Measurements from ENCODE around the gene PLPPR3. TPM values are rescaled to one million over a fixed set of nuclear protein-coding genes. Genes with fewer than 3 reads are reported as not detected.
A peak's percentile ranks its signal among the peaks of the same experiment; 100 is the strongest.

PLPPR3 gene
- total RNA-seq, 2 donors from 2014 or later = not detected

DNA sequence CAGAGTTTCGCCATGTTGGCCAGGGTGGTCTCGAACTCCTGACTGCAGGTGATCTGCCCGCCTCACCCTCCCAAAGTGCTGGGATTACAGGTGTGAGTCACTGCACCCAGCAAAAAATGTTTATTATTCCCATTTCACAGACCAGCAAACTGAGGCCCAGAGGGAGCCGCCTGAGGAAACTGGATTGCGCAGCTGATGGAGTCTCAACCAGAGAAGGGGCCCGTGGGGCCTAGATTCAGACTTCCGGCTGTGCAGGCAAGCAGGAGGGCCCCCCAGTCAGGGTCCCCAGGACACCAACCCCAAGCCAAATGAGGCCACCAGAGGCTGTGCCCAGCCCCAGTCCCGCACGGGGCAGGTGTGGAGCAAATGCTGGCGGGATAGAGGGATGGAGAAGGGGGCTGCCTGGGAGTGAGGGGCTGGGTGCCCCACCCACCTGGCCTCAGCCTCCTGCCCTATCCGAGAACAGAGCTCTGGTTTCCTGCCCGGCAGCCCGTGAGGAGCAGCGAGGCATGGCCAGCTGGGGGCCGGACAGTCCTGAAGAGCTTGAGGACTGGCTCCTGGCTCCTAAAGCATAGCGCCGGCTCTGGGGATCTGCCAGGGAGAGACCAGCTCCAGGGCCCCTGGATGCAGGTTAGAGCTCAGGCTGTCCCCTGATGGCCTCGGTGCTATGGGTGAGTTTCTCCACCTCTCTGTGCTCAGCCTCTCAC is 48.9 kb downstream of the PLPPR3 start:
- ATAC-seq (replicated peaks) = no peak
- no peak overlapping the region for H3K4me3 Mint-ChIP-seq
- no peaks in the 10 kb centered on the region for H3K9me3 Mint-ChIP-seq
- no peaks in the 10 kb centered on the region for H3K27me3 Mint-ChIP-seq
- no peaks in the 10 kb centered on the region for H3K4me1 Mint-ChIP-seq
- H3K27ac Mint-ChIP-seq = no peak overlapping the region
- H3K36me3 Mint-ChIP-seq (ENCODE audit: low read depth) = no peaks in the 10 kb centered on the region

DNA sequence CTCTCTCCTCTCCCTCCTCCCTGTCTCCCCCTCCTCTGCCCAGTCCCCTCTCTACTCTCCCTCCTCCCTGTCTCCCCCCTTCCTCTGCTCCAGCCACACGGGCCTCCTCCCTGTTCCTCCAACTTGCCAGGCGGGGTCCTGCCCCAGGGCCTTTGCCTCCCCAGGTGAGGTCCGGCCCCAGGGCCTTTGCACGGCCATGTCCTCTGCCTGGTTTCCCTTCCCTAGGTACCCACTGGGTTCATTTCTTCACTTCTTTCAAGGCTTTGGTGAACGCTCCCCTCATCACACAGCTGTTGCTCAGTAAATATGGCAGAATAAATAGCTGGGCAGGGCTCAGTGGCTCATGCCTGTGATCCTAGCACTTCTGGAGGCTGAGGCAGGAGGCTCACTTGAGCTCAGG is 49.7 kb downstream of the PLPPR3 start:
- H3K9me3 Mint-ChIP-seq = no peaks in the 10 kb centered on the region
- no peak overlapping the region for H3K4me3 Mint-ChIP-seq
- H3K4me1 Mint-ChIP-seq = no peaks in the 10 kb centered on the region
- H3K27ac Mint-ChIP-seq = no peak overlapping the region
- no peaks in the 10 kb centered on the region for H3K36me3 Mint-ChIP-seq (ENCODE audit: low read depth)
- peaks cover 2% of the 10 kb centered on the region for H3K27me3 Mint-ChIP-seq
- no peak for ATAC-seq (replicated peaks)

DNA sequence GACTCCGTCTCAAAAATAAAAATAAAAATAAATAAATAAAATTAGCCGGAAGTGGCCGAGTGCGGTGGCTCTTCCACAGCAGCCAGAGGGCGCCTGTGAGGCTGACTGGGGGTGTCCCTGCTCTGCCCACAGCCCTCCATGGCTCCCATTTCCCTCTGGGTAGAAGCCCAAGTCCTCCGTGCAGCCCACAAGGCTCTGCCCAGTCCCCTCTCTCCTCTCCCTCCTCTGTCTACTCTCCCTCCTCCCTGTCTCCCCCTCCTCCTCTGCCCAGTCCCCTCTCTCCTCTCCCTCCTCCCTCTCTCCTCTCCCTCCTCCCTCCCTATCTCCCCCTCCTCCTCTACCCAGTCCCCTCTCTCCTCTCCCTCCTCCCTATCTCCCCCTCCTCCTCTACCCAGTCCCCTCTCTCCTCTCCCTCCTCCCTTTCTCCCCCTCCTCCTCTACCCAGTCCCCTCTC is 50.4 kb downstream of the PLPPR3 start:
- H3K4me3 Mint-ChIP-seq = no peak overlapping the region
- peaks cover 6% of the 10 kb centered on the region for H3K27me3 Mint-ChIP-seq
- no peaks in the 10 kb centered on the region for H3K9me3 Mint-ChIP-seq
- peak; percentile 72 for ATAC-seq (replicated peaks)
- no peaks in the 10 kb centered on the region for H3K36me3 Mint-ChIP-seq (ENCODE audit: low read depth)
- no peaks in the 10 kb centered on the region for H3K4me1 Mint-ChIP-seq
- no peak overlapping the region for H3K27ac Mint-ChIP-seq

DNA sequence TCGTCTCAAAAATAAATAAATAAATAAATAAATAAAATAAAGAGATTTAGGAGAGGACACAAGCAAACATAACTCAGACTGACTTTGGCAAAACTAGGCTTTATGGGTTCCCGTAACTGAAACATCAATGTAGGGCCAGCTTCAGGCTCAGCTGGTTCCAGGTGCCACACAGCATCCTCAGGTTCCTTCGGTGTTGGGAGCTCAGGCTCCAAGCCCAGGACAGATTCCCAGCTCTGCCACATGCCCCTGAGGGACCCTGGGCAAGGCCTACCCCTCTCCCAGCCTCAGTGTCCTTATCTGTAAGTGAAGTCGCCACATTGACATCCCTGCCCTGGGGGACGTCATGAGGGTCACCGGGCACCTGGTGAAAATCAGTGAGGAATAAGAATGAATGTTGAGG is 52.1 kb downstream of the PLPPR3 start:
- H3K4me3 Mint-ChIP-seq = no peak overlapping the region
- no peaks in the 10 kb centered on the region for H3K9me3 Mint-ChIP-seq
- no peaks in the 10 kb centered on the region for H3K4me1 Mint-ChIP-seq
- no peak overlapping the region for H3K27ac Mint-ChIP-seq
- peaks cover 6% of the 10 kb centered on the region for H3K27me3 Mint-ChIP-seq
- ATAC-seq (replicated peaks) = no peak
- no peaks in the 10 kb centered on the region for H3K36me3 Mint-ChIP-seq (ENCODE audit: low read depth)

DNA sequence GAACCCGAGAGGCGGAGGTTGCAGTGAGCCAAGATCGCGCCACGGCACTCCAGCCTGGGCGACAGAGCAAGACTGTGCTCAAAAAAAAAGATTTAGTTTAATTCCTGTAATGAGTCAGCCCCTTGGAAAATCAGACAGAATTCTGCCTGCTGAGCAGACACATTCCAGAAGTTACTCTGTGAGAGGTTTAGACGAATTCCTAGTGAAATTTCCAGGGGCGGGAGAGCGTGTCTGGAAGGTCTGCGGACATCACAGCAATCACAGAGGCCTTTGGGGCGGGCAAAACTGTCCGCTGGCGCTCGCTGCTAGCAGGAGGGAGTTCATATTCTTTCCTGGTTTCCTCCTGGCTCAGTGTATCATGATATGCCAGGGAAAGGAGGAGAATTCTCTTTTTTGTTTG is 53.3 kb downstream of the PLPPR3 start:
- H3K36me3 Mint-ChIP-seq (ENCODE audit: low read depth) = no peaks in the 10 kb centered on the region
- H3K4me1 Mint-ChIP-seq = no peaks in the 10 kb centered on the region
- H3K4me3 Mint-ChIP-seq = no peak overlapping the region
- ATAC-seq (replicated peaks) = no peak
- no peak overlapping the region for H3K27ac Mint-ChIP-seq
- H3K9me3 Mint-ChIP-seq = no peaks in the 10 kb centered on the region
- peaks cover 6% of the 10 kb centered on the region for H3K27me3 Mint-ChIP-seq

DNA sequence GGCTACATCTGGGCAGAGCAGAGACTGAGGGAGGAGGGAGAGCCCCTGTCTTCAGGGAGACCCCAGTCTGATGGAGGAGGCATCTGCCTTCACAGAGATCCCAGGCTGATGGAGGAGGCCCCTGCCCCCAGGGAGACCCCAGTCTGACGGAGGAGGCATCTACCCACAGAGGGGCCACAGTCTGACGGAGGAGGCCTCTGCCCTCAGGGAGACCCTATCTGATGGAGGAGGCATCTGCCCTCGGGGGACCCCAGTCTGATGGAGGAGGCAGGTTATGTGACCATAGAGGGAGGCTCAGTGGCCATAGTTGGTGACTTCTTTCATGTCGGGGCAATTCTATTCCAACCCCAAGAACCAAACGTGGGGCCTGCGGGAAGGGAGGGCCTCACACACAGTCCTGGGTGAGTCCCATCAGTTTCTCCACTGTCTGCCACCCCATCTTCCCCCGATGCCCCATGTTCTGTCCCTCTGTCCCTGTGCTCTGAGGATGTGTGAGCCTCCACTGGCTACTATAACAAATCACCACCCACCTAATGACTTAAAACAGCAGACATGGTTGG is 56.5 kb downstream of the PLPPR3 start:
- Mint-ChIP-seq H3K9me3 (no peaks in the 10 kb centered on the region), H3K27ac (no peak overlapping the region), H3K36me3 (ENCODE audit: low read depth) (no peaks in the 10 kb centered on the region), H3K4me1 (no peaks in the 10 kb centered on the region), H3K27me3 (peaks cover 6% of the 10 kb centered on the region), H3K4me3 (no peak overlapping the region)
- no peak for ATAC-seq (replicated peaks)

DNA sequence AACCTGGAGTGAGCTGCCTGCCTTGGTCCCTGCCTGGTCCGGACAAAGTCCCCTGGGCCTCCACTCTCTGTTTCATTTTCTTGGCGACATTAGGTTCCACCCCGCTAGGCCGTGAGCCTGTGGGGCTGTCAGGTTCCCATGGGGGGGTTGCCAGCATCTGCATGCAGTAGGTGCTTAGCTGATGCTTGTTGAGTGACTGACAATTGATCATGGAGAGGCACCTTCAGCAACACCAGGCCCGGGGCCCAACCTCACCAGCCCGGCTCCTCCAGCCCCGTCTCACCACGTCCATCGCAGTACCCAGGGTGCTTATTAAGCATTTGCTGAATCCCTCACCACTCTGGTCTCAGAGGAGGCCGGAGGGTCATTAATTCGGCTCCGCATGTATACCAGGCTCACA is 57.5 kb downstream of the PLPPR3 start:
- no peak overlapping the region for H3K4me3 Mint-ChIP-seq
- no peaks in the 10 kb centered on the region for H3K9me3 Mint-ChIP-seq
- no peaks in the 10 kb centered on the region for H3K4me1 Mint-ChIP-seq
- ATAC-seq (replicated peaks) = no peak
- no peaks in the 10 kb centered on the region for H3K36me3 Mint-ChIP-seq (ENCODE audit: low read depth)
- H3K27me3 Mint-ChIP-seq = peaks cover 6% of the 10 kb centered on the region
- no peak overlapping the region for H3K27ac Mint-ChIP-seq

DNA sequence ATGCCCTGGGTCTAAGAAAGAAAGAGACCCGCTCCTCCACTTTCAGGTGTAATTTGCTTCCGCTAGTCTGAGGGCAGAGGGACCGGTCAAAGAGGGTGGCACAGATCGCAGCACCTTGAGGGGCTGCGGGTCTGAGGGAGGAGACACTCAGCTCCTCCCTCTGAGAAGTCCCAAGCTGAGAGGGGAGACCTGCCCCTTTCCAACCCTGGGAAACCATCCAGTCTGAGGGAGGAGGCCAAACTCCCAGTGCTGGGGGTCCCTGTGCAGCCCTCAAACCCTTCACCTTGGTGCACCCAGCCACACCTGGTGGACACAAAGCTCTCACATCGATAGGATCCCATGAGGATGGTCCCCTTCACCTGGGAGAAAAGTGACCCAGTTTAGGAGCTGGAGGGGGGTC is 57.9 kb downstream of the PLPPR3 start:
- peaks cover 6% of the 10 kb centered on the region for H3K27me3 Mint-ChIP-seq
- H3K9me3 Mint-ChIP-seq = no peaks in the 10 kb centered on the region
- no peaks in the 10 kb centered on the region for H3K36me3 Mint-ChIP-seq (ENCODE audit: low read depth)
- H3K27ac Mint-ChIP-seq = no peak overlapping the region
- no peaks in the 10 kb centered on the region for H3K4me1 Mint-ChIP-seq
- H3K4me3 Mint-ChIP-seq = no peak overlapping the region
- ATAC-seq (replicated peaks) = no peak

DNA sequence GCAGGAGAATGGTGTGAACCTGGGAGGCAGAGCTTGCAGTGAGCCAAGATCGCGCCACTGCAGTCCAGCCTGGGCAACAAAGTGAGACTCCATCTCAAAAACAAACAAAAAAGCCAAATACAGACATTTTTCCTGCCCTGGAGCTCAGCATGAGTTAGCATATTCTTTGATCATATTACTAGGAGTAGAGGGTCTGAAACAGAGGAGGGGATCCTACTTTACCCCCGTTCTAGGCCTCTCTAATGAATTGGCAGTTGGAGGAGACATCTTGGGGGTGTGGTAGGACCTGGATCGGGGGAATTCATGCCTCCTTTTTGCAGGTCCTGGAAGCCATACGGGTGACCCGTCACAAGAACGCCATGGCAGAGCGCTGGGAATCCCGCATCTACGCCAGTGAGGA is 58.6 kb downstream of the PLPPR3 start:
- Mint-ChIP-seq H3K4me3 (no peak overlapping the region), H3K4me1 (no peaks in the 10 kb centered on the region), H3K27ac (no peak overlapping the region), H3K9me3 (no peaks in the 10 kb centered on the region), H3K27me3 (peaks cover 6% of the 10 kb centered on the region), H3K36me3 (ENCODE audit: low read depth) (no peaks in the 10 kb centered on the region)
- no peak for ATAC-seq (replicated peaks)

Other genes starting within 250 kb of the PLPPR3 start
- 100 to 1,000 TPM; 170 to 244 TPM for gene BSG, start 249.4 kb downstream of the PLPPR3 start, total RNA-seq
- under 1 TPM; 0.58 to 0.98 TPM for gene HCN2, start 232.1 kb downstream of the PLPPR3 start, total RNA-seq
- 10 to 100 TPM; 46.1 to 59.8 TPM for gene POLRMT, start 188.4 kb downstream of the PLPPR3 start, total RNA-seq
- gene FGF22, start 182.1 kb downstream of the PLPPR3 start, total RNA-seq = 1 to 10 TPM in 1 of 2 donors, not detected in 1; 1.7 TPM
- 100 to 1,000 TPM in 1 of 2 donors, 10 to 100 TPM in 1; 74.0 to 103 TPM for gene RNF126, start 158.7 kb downstream of the PLPPR3 start, total RNA-seq
- gene FSTL3, start 145.6 kb downstream of the PLPPR3 start, total RNA-seq = 1 to 10 TPM; 7.0 to 9.1 TPM
- not detected for gene PRSS57, start 126.5 kb downstream of the PLPPR3 start, total RNA-seq
- gene PALM, start 113.0 kb downstream of the PLPPR3 start, total RNA-seq = under 1 TPM in 1 of 2 donors, not detected in 1; 0.26 TPM
- gene MISP, start 70.8 kb downstream of the PLPPR3 start, total RNA-seq = under 1 TPM; 0.45 to 0.50 TPM
- gene PTBP1, start 24.5 kb downstream of the PLPPR3 start, total RNA-seq = 100 to 1,000 TPM; 405 to 726 TPM
- gene AZU1, start 5.9 kb upstream of the PLPPR3 start, total RNA-seq = under 1 TPM in 1 of 2 donors, not detected in 1; 0.19 TPM
- gene PRTN3, start 19.0 kb upstream of the PLPPR3 start, total RNA-seq = not detected
- gene ELANE, start 30.3 kb upstream of the PLPPR3 start, total RNA-seq = not detected
- gene CFD, start 37.7 kb upstream of the PLPPR3 start, total RNA-seq = under 1 TPM; 0.40 to 0.89 TPM
- gene MED16, start 71.2 kb upstream of the PLPPR3 start, total RNA-seq = 10 to 100 TPM; 60.4 to 64.1 TPM
- gene RNU6-9, start 71.5 kb upstream of the PLPPR3 start, total RNA-seq = not detected
- 10 to 100 TPM; 78.5 to 79.3 TPM for gene R3HDM4, start 91.3 kb upstream of the PLPPR3 start, total RNA-seq
- gene KISS1R, start 95.4 kb upstream of the PLPPR3 start, total RNA-seq = 10 to 100 TPM; 17.5 to 53.1 TPM
- gene ARID3A, start 104.1 kb upstream of the PLPPR3 start, total RNA-seq = 10 to 100 TPM; 50.3 to 79.3 TPM
- 10 to 100 TPM; 43.2 to 94.2 TPM for gene WDR18, start 162.4 kb upstream of the PLPPR3 start, total RNA-seq
- gene GRIN3B, start 178.5 kb upstream of the PLPPR3 start, total RNA-seq = under 1 TPM in 1 of 2 donors, not detected in 1; 0.21 TPM
- gene TMEM259, start 199.2 kb upstream of the PLPPR3 start, total RNA-seq = 100 to 1,000 TPM; 101 to 120 TPM
- not detected for gene RNU6-2, start 199.6 kb upstream of the PLPPR3 start, total RNA-seq
- 100 to 1,000 TPM; 152 to 246 TPM for gene CNN2, start 204.7 kb upstream of the PLPPR3 start, total RNA-seq
- gene ABCA7, start 218.2 kb upstream of the PLPPR3 start, total RNA-seq = 10 to 100 TPM; 21.8 to 31.2 TPM
- gene ARHGAP45, start 245.2 kb upstream of the PLPPR3 start, total RNA-seq = 100 to 1,000 TPM; 211 to 310 TPM